Skeletal muscle tissue (tissue), 4 donors: ENCODE measurements around the gene GNPNAT1. TPM values are rescaled to one million over a fixed set of nuclear protein-coding genes. Genes with fewer than 3 reads are reported as not detected.

Experiments used
- H3K27ac ChIP-seq: one replicate; pipeline ENCODE4 v1.7.0; 2013; ENCODE audit warnings: mild to moderate bottlenecking, low read depth, low read length, inconsistent platforms
- H3K27me3 ChIP-seq, 3 donors: one replicate each; pipeline ENCODE4 v1.7.0; 2013; ENCODE audit warnings: low read length in 3 of 3; ENCODE audit not compliant: control insufficient read depth in 3 of 3, insufficient read depth in 3 of 3
- H3K36me3 ChIP-seq, 3 donors: one replicate each; pipeline ENCODE4 v1.7.0; 2013; ENCODE audit warnings: low read length in 3 of 3; ENCODE audit not compliant: control insufficient read depth in 3 of 3, insufficient read depth in 3 of 3
- H3K4me1 ChIP-seq, 3 donors: one replicate each; pipeline ENCODE4 v1.7.0; 2013; ENCODE audit warnings: low read length in 3 of 3, mild to moderate bottlenecking in 3 of 3; ENCODE audit not compliant: control insufficient read depth in 3 of 3, insufficient read depth in 3 of 3
- H3K4me3 ChIP-seq, 3 donors: one replicate each; pipeline ENCODE4 v1.7.0; 2013; ENCODE audit warnings: low read length in 3 of 3
- H3K9ac ChIP-seq, 3 donors: one replicate each; pipeline ENCODE4 v1.7.0; 2013; ENCODE audit warnings: low read length in 3 of 3, mild to moderate bottlenecking in 3 of 3, moderate library complexity in 2 of 3, low read depth in 1 of 3
- H3K9me3 ChIP-seq, 3 donors: one replicate each; pipeline ENCODE4 v1.7.0; 2013; ENCODE audit warnings: low read length in 3 of 3; ENCODE audit not compliant: control insufficient read depth in 3 of 3
- total RNA-seq: library from RNA; depleted of rRNA; stranded (reverse); fragments of >200 nt; gene quantifications from one replicate; pipeline ENCODE4 v1.2.3, GENCODE V29; 2014
- donor health status: Osteomylitis.

The GNPNAT1 gene
- total RNA-seq, result 7.8 TPM

DNA sequence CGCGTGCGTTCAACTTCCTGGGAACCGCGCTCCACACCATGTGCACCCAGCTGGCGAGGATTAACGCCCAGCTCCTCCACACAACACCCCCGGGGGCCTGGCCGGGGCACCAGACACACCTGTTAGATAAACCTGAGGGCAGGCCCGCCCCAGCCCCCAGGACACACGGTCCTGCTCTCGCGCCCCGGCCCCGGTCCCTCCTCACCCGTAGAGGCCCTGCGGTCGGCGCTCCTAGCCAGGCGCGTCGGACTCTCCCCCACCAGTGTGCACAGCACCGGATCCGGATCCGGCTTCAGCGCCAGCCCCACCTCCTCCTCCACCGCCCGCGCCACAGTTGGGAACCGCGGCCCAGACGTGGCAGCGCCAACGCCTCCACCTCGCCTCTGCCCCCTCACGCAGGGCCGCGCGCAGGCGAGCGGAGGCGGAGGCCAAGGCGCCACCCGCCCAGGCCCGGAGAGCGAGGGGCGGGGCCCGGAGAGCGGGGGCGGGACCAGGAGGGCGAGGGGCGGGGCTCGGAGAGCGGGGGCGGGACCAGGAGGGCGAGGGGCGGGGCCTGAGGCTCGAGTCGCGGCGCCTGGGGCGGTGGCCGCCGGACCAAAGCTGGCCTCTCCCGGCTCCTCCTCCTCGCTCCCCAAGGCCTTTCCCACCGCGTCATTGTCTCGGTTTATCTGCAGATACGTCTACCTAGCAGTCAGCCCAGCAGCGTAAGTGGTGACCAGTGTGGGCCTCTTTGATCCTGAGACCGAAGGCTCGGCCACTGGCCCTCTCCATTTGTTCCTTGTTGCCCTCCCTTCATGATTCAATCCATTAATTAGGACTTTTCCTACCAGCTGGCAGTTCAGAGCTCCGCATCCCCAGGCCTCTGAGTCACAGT lies at the start of gene GNPNAT1:
TSS of gene GNPNAT1 (minus strand) at position 385 of the 874 bp plus-strand sequence. CDS start 6,957 bp downstream, outside the sequence.
- no peaks in the 10 kb centered on the region for H3K27me3 ChIP-seq
- H3K36me3 ChIP-seq, result no peaks in the 10 kb centered on the region
- H3K9me3 ChIP-seq, result no peaks in the 10 kb centered on the region
- peaks cover 6 to 15% (median 8%) of the 10 kb centered on the region in 3 donors for H3K4me1 ChIP-seq
- peak within 1 kb of the TSS; percentile 78 to 79 (median 79) for H3K9ac ChIP-seq
- H3K27ac ChIP-seq, result peak within 1 kb of the TSS; percentile 86
- H3K4me3 ChIP-seq, result peak within 1 kb of the TSS; percentile 83 to 92 (median 84)

DNA sequence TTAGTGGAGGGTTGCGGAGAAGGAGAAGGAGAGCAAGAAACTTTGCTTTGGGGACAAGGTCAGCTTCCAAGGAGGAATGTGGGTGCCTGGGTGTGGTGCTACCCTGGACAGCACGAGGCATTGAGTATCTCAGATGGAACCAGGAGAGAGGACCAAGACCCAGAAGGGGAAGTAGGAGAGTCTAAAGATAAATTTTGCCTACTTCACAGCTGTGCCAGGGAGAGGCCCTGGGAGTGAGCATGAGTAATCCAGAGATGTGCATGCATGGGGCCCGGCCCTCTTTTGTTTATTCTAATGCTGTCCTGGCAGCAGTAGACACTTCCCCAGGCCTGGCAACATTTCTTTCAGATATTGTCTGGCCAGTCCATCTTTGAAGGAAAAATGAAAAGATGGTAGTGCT lies 49.5 kb upstream of the GNPNAT1 start:
- H3K27ac ChIP-seq, result no peak overlapping the region
- H3K4me1 ChIP-seq, result peaks cover 2 to 6% (median 4%) of the 10 kb centered on the region in 3 donors
- H3K4me3 ChIP-seq, result no peak overlapping the region
- H3K9me3 ChIP-seq, result no peaks in the 10 kb centered on the region
- no peaks in the 10 kb centered on the region for H3K36me3 ChIP-seq
- H3K27me3 ChIP-seq, result no peaks in the 10 kb centered on the region
- H3K9ac ChIP-seq, result no peak overlapping the region

DNA sequence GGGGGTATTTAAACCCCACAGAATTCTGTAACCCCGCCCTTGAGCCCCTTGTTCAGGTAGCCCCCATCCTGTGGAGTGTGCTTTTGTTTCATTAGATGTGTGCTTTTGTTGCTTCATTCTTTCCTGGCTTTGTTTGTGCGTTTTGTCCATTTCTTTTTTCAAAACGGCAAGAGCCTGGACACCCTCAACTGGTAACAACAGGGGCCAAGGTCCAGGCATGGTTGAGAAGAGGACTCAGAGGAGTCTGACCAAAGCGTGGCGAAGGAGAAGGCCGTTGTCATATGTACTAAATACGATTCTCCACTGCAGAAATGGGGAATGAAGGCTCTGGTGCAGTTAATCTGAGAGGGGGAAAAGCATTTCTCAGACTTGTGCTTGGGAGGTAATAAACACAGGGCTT lies 46.0 kb upstream of the GNPNAT1 start:
- Histone ChIP-seq H3K27ac (no peak overlapping the region), H3K9me3 (no peaks in the 10 kb centered on the region), H3K4me1 (no peaks in the 10 kb centered on the region), H3K36me3 (no peaks in the 10 kb centered on the region), H3K4me3 (no peak overlapping the region), H3K27me3 (no peaks in the 10 kb centered on the region), H3K9ac (no peak overlapping the region)

DNA sequence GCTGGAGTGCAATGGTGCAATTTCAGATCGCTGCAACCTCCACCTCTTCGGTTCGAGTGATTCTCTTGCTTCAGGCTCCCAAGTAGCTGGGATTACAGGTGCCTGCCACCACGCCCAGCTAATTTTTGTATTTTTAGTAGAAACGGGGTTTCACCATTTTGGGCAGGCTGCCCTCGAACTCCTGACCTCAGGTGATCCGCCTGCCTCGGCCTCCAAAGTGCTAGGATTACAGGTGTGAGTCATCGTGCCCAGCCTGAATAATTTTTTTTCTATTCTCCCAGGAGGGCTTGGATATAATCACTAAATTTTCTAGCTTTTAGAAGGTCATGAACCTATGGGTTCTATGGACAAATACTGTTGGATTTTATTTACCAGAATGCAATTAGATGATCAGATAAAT lies 44.7 kb upstream of the GNPNAT1 start:
- no peaks in the 10 kb centered on the region for H3K4me1 ChIP-seq
- H3K27me3 ChIP-seq, result no peaks in the 10 kb centered on the region
- no peak overlapping the region for H3K4me3 ChIP-seq
- H3K27ac ChIP-seq, result no peak overlapping the region
- H3K9me3 ChIP-seq, result no peaks in the 10 kb centered on the region
- H3K36me3 ChIP-seq, result no peaks in the 10 kb centered on the region
- H3K9ac ChIP-seq, result no peak overlapping the region

DNA sequence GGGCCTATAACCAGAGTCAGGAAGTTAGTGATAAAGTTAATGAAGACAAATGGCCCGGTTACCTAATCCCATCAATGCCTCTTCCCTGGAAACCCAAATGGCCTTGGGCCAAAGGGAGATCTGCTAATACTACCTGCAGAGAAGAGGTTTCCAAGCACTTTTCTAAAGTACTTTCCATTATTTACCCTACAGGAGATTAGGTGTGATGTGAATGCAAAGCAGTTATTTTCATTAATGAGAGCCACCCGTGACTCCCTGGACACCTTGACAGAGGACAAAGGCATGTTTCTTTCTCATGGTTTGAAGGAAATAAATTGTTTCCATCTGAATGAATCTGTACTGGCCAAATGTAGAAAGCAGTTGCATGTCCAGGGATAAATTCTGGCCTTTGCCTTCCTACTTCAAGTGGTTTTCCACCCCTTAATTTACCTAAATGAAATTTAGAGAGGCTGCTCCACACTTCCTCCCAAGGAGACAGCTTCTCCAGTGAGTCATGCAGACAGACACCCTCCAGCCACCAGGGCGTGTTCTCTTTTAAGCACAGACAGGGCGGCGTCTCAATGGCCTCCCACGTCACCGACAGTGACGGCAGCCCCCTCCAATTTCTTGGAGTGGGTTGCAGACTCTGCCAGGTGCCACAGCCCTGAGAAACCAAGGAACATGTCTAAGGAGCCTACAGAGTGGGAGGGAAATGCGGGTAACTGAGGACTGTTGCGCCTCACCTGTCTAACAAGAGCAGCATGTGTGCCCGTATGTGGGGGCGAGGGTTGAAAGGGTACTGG lies 43.9 kb upstream of the GNPNAT1 start:
- no peaks in the 10 kb centered on the region for H3K4me1 ChIP-seq
- H3K27ac ChIP-seq, result no peak overlapping the region
- no peaks in the 10 kb centered on the region for H3K9me3 ChIP-seq
- no peaks in the 10 kb centered on the region for H3K36me3 ChIP-seq
- no peaks in the 10 kb centered on the region for H3K27me3 ChIP-seq
- no peak overlapping the region for H3K4me3 ChIP-seq
- H3K9ac ChIP-seq, result no peak overlapping the region

DNA sequence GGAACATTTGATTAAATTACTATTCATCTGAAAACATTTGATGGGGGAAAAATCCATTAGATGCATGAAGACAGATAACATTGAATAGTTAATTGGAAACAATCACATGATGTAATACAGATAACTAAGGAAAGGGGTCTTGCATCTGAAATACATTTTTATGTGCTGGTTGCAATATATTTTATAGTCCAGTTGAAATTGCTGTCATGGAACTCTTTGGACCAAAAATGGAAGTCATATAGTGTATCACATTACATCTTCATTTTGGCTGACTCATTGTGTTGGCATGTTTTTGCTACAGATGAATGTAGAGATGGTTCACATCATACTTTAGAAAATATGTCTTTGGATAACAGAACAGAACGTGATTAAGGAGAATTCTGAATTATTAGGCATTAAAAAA lies 43.0 kb upstream of the GNPNAT1 start:
- H3K9ac ChIP-seq, result no peak overlapping the region

DNA sequence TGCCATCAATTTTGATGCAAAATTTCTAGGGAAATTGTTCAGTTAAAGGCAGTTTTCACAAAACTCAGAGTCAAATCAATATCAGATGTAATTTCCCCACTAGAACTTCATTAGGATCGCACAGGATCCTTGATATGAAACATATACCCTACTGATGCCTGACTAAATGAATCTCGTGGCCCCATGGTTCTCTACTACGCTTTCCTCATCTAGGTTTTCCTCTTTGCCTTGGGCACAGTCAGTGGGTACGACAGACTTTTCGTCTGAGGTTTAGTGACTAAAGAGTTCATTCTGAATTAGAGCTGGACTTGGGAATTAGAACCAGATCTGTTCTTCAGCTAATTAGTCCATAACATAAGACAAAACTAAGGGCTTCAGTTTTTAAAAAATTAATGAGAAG lies 42.5 kb upstream of the GNPNAT1 start:
- Histone ChIP-seq H3K9ac (no peak overlapping the region), H3K4me3 (no peak overlapping the region), H3K36me3 (no peaks in the 10 kb centered on the region), H3K9me3 (no peaks in the 10 kb centered on the region), H3K27me3 (no peaks in the 10 kb centered on the region), H3K27ac (no peak overlapping the region), H3K4me1 (no peaks in the 10 kb centered on the region)

More for the DNA sequence above, 43.0 kb upstream of the GNPNAT1 start:
- Histone ChIP-seq H3K27ac (no peak overlapping the region), H3K4me1 (no peaks in the 10 kb centered on the region), H3K27me3 (no peaks in the 10 kb centered on the region), H3K4me3 (no peak overlapping the region), H3K36me3 (no peaks in the 10 kb centered on the region), H3K9me3 (no peaks in the 10 kb centered on the region)

DNA sequence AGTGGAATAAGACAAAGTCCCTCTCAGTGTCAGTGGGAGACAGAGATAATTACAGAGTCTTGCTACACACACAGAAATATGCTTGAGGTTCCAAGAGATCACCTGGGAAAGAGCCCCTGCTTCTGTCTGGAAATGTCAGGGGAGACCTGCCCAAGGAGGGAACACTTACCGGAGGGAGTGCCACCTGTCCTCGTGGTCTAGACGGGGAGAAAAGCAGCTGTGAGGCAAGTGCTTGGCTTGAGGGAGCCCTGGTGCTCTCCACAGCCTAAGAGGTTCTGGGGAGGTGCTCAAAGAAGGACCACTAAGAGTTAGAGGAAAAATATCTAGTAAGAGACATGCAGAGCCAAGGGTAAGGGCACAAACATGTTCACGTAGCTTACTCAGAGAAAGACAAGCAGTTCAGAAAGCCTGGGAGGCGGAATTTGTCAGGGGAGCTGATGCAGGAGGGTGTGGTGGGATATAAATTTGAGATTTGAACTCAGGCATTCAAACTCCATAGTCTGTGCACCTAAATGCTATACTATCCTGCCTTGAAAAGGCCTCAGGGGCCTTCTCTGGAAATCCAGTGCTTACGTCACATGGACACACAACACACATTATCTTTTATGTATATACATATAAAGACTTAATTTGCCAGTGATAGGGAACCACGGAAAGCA lies 38.2 kb upstream of the GNPNAT1 start:
- Histone ChIP-seq H3K36me3 (no peaks in the 10 kb centered on the region), H3K9ac (no peak overlapping the region), H3K27ac (no peak overlapping the region), H3K4me1 (no peaks in the 10 kb centered on the region), H3K4me3 (no peak overlapping the region), H3K27me3 (no peaks in the 10 kb centered on the region), H3K9me3 (no peaks in the 10 kb centered on the region)

DNA sequence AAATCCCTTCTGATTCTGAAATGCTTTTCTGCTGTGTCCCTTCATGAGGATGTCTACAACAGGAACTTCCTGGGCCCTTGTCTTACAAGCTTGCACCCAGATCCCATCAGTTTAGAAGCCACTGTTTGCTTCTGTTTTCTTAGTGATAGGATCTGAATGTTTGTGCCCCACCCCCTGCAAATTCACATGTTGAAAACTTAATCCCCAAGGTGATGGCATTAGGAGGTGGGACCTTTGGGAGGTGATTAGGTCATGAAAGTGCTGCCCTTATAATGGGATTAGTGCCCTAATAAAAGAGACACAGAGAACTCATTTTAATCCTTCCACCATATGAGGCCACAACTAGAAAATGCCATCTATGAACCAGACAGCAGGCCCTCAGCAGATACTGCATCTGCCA lies 36.0 kb upstream of the GNPNAT1 start:
- H3K9ac ChIP-seq, result no peak overlapping the region
- H3K9me3 ChIP-seq, result no peaks in the 10 kb centered on the region
- no peak overlapping the region for H3K4me3 ChIP-seq
- H3K36me3 ChIP-seq, result no peaks in the 10 kb centered on the region
- no peak overlapping the region for H3K27ac ChIP-seq
- no peaks in the 10 kb centered on the region for H3K27me3 ChIP-seq
- no peaks in the 10 kb centered on the region for H3K4me1 ChIP-seq
